ENCODE results near the gene STMN3.

DNA sequence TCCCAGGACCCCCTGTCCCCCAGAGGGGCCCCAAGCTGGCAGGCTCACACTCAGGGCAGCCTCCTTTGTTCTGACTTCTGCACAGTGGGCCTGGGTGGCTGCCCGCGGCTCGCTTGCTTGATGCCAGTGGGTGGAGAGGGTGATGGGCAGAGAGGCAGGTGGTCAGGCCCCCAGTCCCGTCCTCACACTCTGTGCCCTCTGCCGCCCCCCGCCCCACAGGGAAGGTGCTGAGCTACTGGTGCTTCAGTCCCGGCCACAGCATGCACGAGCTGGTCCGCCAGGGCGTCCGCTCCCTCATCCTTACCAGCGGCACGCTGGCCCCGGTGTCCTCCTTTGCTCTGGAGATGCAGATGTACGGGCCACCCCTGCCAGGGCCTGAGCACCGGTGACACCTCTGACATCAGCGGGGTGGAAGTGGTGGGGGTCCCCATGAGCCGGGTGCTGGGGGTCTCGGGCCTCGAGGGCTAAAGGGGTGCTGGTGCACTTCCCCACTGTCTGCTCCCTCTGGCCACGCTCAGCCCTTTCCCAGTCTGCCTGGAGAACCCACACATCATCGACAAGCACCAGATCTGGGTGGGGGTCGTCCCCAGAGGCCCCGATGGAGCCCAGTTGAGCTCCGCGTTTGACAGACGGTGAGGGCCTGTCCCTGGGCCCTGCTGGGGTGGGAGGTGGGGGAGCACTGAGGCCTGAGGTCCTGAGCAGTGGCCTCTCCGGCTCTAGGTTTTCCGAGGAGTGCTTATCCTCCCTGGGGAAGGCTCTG lies 34.4 kb upstream of the STMN3 start:
- TF ChIP-seq TAF1 (IDR thresholded peaks at IDR 0.05; ENCODE audit: borderline replicate concordance, insufficient read depth, low read length) (no peak), POLR2AphosphoS5 (IDR thresholded peaks at IDR 0.05; ENCODE audit: low read depth, low read length) (0 out of 2 replicates have a peak, but pooled peaks have one; percentile 29)

Data from PFSK-1 (cell line).